Lower lobe of right lung (tissue), 2 donors: ENCODE measurements around the gene PGA5. TPM values are rescaled to one million over a fixed set of nuclear protein-coding genes. Genes with fewer than 3 reads are reported as not detected.
"Not testable (repeated sequence)": the region's sequence is repeated elsewhere in the genome, so short reads cannot be mapped to it uniquely, and the experiment has no call there.

Experiments
- ATAC-seq, 2 donors: fragments of 200-7000 bp; cut with Tn5 transposase; one replicate each; pipeline ENCODE4 v1.9.1; 2020 to 2022; ENCODE audit warnings: mild to moderate bottlenecking in 2 of 2, moderate library complexity in 2 of 2
- DNase-seq: peaks from one replicate; pipeline ENCODE4 v3.0.0-alpha.2; 2020
- H3K27ac ChIP-seq: fragments of 200-600 bp; one replicate; pipeline ENCODE4 v1.8.0; 2022
- H3K27me3 ChIP-seq: fragments of 200-600 bp; one replicate; pipeline ENCODE4 v1.8.0; 2022; ENCODE audit warnings: low read depth
- H3K36me3 ChIP-seq: fragments of 200-600 bp; one replicate; pipeline ENCODE4 v1.8.0; 2022; ENCODE audit warnings: mild to moderate bottlenecking
- H3K4me1 ChIP-seq: fragments of 200-600 bp; one replicate; pipeline ENCODE4 v1.8.0; 2022
- H3K4me3 ChIP-seq: fragments of 200-600 bp; one replicate; pipeline ENCODE4 v1.8.0; 2022; ENCODE audit warnings: mild to moderate bottlenecking
- H3K9me3 ChIP-seq: fragments of 200-600 bp; one replicate; pipeline ENCODE4 v1.8.0; 2022
- intact Hi-C: fragments of 100-400 bp; cut with DNase I; formaldehyde crosslinking; loops from one replicate; pipeline ENCODE4 v1.11.0; 2022
- total RNA-seq: library from RNA; stranded (reverse); fragmentation: NEBNext Ultra II Directional; extraction: Animal tissue kit (Norgen Biotek cat#: 25700); gene quantifications from one replicate; pipeline ENCODE4 v1.2.1, GENCODE V29; 2021
- donor health status: DM: no; HTN: yes; CAD: no; lungs with severe emphysema.

The PGA5 gene
- total RNA-seq, 1 donor from 2014 or later, result 0.32 TPM

- ATAC-seq, DNase-seq, H3K9me3 ChIP-seq, H3K27ac ChIP-seq, H3K27me3 ChIP-seq, H3K4me3 ChIP-seq, H3K36me3 ChIP-seq, intact Hi-C loops, H3K4me1 ChIP-seq: not testable (repeated sequence)
Measured at GRCh38 chr11:61219016-61219415, 22.0 kb upstream of the PGA5 start.

- H3K9me3 ChIP-seq, ATAC-seq, H3K27me3 ChIP-seq, H3K27ac ChIP-seq, DNase-seq, H3K36me3 ChIP-seq, H3K4me1 ChIP-seq, H3K4me3 ChIP-seq, intact Hi-C loops: not testable (repeated sequence)
Measured at GRCh38 chr11:61222047-61222446, 18.9 kb upstream of the PGA5 start, which contains the start of gene PGA4. Gene PGA4 (plus strand): TSS chr11:61222347. CDS start chr11:61222401, 54 bp downstream.

DNA sequence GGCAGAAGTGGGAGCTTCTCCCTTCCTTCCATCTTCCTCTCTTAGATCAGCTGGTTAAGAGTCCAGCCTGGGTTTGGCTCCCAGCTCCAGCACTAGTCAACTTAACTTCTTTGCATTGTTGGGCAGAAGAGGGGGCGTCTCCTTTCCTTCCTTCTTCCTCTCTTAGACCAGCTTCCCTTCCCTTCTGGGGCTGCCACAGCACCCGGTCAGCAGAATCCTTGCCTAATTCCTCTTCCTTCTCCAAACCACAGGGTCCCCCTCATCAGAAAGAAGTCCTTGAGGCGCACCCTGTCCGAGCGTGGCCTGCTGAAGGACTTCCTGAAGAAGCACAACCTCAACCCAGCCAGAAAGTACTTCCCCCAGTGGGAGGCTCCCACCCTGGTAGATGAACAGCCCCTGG, 18.3 kb upstream of the PGA5 start:
- DNase-seq, H3K4me3 ChIP-seq, H3K9me3 ChIP-seq, H3K4me1 ChIP-seq, intact Hi-C loops, H3K36me3 ChIP-seq, H3K27ac ChIP-seq, H3K27me3 ChIP-seq: not testable (repeated sequence)
- peak; percentile 56 to 73 for ATAC-seq

DNA sequence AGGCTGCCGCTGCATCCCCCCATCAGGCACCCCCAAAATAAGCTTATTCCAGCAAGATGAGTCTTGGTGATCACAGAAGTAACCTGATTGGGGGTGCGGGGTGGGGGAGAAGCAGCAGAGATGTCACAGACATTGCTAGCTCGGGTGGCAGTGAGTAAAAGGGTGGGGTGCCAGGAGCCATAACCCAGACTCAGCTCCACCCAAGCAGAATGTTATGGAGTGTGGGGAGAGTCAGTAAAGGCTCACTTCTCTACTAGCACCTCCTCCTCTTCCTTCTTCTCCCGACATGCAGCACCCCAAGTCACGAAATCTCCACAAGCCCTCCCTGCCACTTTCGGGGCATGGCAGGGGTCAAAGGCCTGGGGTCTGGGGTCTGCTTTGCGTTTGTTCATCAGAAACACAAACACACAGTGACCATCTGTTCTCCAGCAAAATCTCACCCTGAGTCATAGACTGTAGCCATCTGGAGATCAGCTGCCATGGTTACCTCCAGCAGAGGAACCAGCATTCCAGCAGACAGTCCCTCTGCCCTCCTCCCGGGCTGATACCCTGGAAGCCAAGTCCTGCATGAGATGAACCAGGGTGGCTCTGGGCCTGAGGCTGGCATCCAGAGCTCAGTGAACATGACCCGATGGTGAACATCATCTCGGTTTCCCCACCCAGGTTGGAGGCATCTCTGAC, 14.4 kb upstream of the PGA5 start:
- H3K4me1 ChIP-seq, H3K4me3 ChIP-seq, H3K27ac ChIP-seq, H3K36me3 ChIP-seq, intact Hi-C loops, H3K27me3 ChIP-seq, DNase-seq, ATAC-seq, H3K9me3 ChIP-seq: not testable (repeated sequence)

DNA sequence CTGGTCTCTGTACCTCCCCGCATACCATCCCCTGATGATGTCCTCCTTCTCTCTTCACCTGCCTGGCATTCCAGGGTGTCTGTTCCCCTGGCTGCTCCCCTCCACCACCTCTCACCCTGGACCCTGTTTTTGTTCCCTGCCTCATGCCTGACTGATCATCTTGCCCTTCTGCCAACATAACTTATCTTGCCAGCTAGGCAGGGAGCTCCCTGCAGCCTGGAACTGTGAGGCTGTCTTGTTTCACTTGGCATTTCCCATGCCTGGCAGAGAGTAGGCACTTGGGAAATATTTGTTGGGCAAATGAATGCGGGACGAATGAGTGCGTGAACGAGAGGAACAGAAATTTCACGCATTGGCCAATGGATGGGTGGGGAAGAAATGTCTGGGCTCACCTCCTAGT, 11.5 kb upstream of the PGA5 start:
- H3K4me1 ChIP-seq, H3K9me3 ChIP-seq, H3K27ac ChIP-seq, H3K36me3 ChIP-seq, intact Hi-C loops, ATAC-seq, DNase-seq, H3K27me3 ChIP-seq, H3K4me3 ChIP-seq: not testable (repeated sequence)

- ATAC-seq, H3K27ac ChIP-seq, intact Hi-C loops, H3K27me3 ChIP-seq, DNase-seq, H3K4me1 ChIP-seq, H3K9me3 ChIP-seq, H3K36me3 ChIP-seq, H3K4me3 ChIP-seq: not testable (repeated sequence)
Measured at GRCh38 chr11:61231033-61231432, 9.9 kb upstream of the PGA5 start.

DNA sequence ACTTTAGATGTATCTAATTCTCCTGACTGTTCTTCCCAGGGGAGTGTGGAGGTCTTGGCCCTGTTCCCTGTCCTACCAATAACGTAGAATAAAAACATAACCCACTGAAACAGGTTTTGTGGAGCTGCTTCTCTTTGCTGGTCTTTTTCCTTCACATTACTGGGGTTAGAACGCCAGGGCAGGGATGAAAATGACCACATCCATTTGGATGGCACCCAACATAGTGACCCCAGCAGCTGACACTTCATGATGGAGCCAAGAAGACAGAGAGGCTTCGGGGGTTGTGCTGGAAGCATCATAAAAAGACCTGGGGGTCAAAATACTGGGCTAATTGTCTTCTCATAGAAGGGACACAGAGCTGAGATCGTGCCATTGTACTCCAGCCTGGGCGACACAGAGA, 9.4 kb upstream of the PGA5 start:
- intact Hi-C loops, DNase-seq, H3K36me3 ChIP-seq, H3K4me1 ChIP-seq, ATAC-seq, H3K9me3 ChIP-seq, H3K27me3 ChIP-seq, H3K4me3 ChIP-seq, H3K27ac ChIP-seq: not testable (repeated sequence)

DNA sequence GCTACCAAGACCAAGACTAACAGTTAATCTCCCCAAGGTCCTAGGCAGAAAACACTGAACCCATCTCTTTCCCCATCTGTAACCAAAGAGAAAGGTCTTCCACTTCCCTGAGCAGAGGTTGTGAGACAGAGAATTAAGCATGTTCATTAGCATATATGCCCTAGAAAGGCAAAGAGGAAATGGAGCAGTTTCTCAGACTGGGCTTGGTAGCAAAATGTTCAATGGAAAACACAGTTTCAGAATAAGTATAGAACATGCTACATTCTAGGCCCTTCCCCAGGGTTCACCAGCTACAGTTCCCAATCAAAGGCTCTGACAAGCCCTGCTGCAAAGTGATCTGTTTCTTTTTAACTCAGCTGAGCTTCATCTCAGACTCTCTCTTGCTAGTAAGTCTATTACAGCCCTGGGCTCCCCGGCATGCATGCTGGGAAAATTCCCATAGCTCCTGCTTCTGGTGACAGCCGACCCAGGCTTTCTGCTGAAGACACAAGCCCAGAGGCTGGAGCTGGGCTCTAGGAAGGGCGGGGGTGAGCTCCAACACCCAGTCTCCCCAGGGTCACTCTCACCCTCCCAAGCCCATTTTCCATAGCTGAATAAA, 8.3 kb upstream of the PGA5 start:
- H3K27ac ChIP-seq, H3K27me3 ChIP-seq, H3K4me3 ChIP-seq, H3K36me3 ChIP-seq, ATAC-seq, H3K4me1 ChIP-seq, H3K9me3 ChIP-seq, DNase-seq, intact Hi-C loops: not testable (repeated sequence)

- intact Hi-C loops, result not testable (repeated sequence)
Measured at GRCh38 chr11:61237130-61237529, 3.8 kb upstream of the PGA5 start.

DNA sequence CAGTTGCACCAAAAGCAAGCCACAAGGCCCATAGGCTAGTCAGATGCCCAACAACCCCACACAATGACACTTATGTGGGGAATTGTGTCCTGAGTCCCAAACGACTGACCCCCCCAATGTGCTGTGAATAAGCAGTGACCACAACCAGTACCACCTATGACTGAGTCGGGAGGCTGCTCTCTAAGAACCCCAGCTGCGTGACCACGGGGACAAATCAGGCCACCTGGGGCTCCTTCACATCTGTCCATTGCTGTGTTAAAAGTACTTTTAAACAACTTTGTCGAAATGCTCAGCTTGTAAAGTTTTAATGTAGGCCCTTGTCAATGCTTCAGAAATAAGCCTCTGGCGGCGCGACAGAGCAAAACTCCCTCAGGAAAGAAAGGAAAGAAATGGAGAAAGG, 687 bp upstream of the PGA5 start:
- DNase-seq, H3K27me3 ChIP-seq, H3K36me3 ChIP-seq, intact Hi-C loops, H3K4me1 ChIP-seq, H3K9me3 ChIP-seq, H3K4me3 ChIP-seq, ATAC-seq, H3K27ac ChIP-seq: not testable (repeated sequence)

More at GRCh38 chr11:61237130-61237529, 3.8 kb upstream of the PGA5 start:
- H3K27me3 ChIP-seq, ATAC-seq, H3K36me3 ChIP-seq, H3K4me3 ChIP-seq, DNase-seq, H3K4me1 ChIP-seq, H3K9me3 ChIP-seq, H3K27ac ChIP-seq: not testable (repeated sequence)

DNA sequence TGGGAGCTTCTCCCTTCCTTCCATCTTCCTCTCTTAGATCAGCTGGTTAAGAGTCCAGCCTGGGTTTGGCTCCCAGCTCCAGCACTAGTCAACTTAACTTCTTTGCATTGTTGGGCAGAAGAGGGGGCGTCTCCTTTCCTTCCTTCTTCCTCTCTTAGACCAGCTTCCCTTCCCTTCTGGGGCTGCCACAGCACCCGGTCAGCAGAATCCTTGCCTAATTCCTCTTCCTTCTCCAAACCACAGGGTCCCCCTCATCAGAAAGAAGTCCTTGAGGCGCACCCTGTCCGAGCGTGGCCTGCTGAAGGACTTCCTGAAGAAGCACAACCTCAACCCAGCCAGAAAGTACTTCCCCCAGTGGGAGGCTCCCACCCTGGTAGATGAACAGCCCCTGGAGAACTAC, 551 bp downstream of the PGA5 start:
- ATAC-seq, result peak; percentile 69 to 70
- H3K27me3 ChIP-seq, intact Hi-C loops, H3K9me3 ChIP-seq, H3K4me3 ChIP-seq, H3K4me1 ChIP-seq, H3K27ac ChIP-seq, DNase-seq, H3K36me3 ChIP-seq: not testable (repeated sequence)

- ATAC-seq, DNase-seq, H3K27me3 ChIP-seq, intact Hi-C loops, H3K36me3 ChIP-seq, H3K4me3 ChIP-seq, H3K4me1 ChIP-seq, H3K27ac ChIP-seq, H3K9me3 ChIP-seq: not testable (repeated sequence)
Measured at GRCh38 chr11:61245284-61245964, 4.4 kb downstream of the PGA5 start.

DNA sequence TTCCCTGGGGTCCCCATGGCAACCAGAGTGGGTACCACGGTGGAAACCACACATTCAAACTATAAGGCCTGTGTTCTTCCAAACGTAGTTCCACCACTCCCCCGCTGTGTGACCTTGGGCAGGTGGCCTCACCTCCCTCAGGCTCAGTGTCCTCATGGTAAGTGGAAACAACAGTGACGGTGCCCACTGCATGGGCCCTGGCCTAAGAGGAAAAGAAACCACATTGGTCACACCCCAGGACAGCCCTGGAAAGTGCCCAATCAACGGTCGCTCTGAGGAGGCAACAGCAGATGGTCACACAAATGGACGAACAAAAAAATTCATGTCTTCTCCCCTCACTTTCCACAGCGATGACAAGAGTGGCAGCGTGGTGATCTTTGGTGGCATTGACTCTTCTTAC, 7.1 kb downstream of the PGA5 start:
- DNase-seq, H3K4me1 ChIP-seq, H3K4me3 ChIP-seq, H3K9me3 ChIP-seq, ATAC-seq, intact Hi-C loops, H3K27ac ChIP-seq, H3K36me3 ChIP-seq, H3K27me3 ChIP-seq: not testable (repeated sequence)

DNA sequence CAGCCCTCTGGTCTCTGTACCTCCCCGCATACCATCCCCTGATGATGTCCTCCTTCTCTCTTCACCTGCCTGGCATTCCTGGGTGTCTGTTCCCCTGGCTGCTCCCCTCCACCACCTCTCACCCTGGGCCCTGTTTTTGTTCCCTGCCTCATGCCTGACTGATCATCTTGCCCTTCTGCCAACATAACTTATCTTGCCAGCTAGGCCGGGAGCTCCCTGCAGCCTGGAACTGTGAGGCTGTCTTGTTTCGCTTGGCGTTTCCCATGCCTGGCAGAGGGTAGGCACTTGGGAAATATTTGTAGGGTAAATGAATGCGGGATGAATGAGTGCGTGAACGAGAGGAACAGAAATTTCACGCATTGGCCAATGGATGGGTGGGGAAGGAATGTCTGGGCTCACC, 8.2 kb downstream of the PGA5 start:
- intact Hi-C loops, DNase-seq, H3K4me1 ChIP-seq, H3K9me3 ChIP-seq, H3K27ac ChIP-seq, H3K36me3 ChIP-seq, ATAC-seq, H3K4me3 ChIP-seq, H3K27me3 ChIP-seq: not testable (repeated sequence)
